Neural cell (in vitro differentiated cells): ENCODE results near the gene EPO. TPM values are rescaled to one million over a fixed set of nuclear protein-coding genes. Genes with fewer than 3 reads are reported as not detected.

Experiments
- polyA plus RNA-seq: library from polyadenylated mRNA; depleted of rRNA; stranded (reverse); fragments of >200 nt; gene quantifications from 2 replicates; pipeline ENCODE4 v1.2.3, GENCODE V29; 2014

EPO gene
- polyA plus RNA-seq, 1 donor from 2014 or later = not detected

Other genes with a start within 250 kb of the EPO start
- 2.1 and 3.7 TPM in 2 replicates for gene TSC22D4, start 241.3 kb upstream of the EPO start, polyA plus RNA-seq
- gene NYAP1, start 236.5 kb upstream of the EPO start, polyA plus RNA-seq = 70.1 and 86.6 TPM in 2 replicates
- gene AGFG2, start 181.3 kb upstream of the EPO start, polyA plus RNA-seq = 3.4 and 7.5 TPM in 2 replicates
- 0.46 and 0.52 TPM in 2 replicates for gene SAP25, start 146.6 kb upstream of the EPO start, polyA plus RNA-seq
- gene LRCH4, start 134.3 kb upstream of the EPO start, polyA plus RNA-seq = 17.2 and 25.1 TPM in 2 replicates
- gene FBXO24, start 134.1 kb upstream of the EPO start, polyA plus RNA-seq = 0.52 and 1.5 TPM in 2 replicates
- 0.48 and 2.0 TPM in 2 replicates for gene PCOLCE, start 118.1 kb upstream of the EPO start, polyA plus RNA-seq
- gene MOSPD3, start 107.9 kb upstream of the EPO start, polyA plus RNA-seq = 26.5 and 27.9 TPM in 2 replicates
- 21.0 and 23.5 TPM in 2 replicates for gene TFR2, start 78.9 kb upstream of the EPO start, polyA plus RNA-seq
- 339 and 389 TPM in 2 replicates for gene ACTL6B, start 64.0 kb upstream of the EPO start, polyA plus RNA-seq
- 279 and 284 TPM in 2 replicates for gene GNB2, start 46.7 kb upstream of the EPO start, polyA plus RNA-seq
- gene GIGYF1, start 26.2 kb upstream of the EPO start, polyA plus RNA-seq = 28.3 and 33.5 TPM in 2 replicates
- gene POP7, start 14.3 kb upstream of the EPO start, polyA plus RNA-seq = 92.1 and 104 TPM in 2 replicates
- gene ZAN, start 13.1 kb downstream of the EPO start, polyA plus RNA-seq = not detected in 2 replicates
- 0.92 and 1.4 TPM in 2 replicates for gene EPHB4, start 107.1 kb downstream of the EPO start, polyA plus RNA-seq
- 21.2 and 29.0 TPM in 2 replicates for gene SLC12A9, start 132.2 kb downstream of the EPO start, polyA plus RNA-seq
- 1.4 and 2.1 TPM in 2 replicates for gene TRIP6, start 146.9 kb downstream of the EPO start, polyA plus RNA-seq
- gene SRRT, start 154.6 kb downstream of the EPO start, polyA plus RNA-seq = 59.9 and 65.2 TPM in 2 replicates
- 2.4 and 5.0 TPM in 2 replicates for gene UFSP1, start 169.2 kb downstream of the EPO start, polyA plus RNA-seq
- gene ACHE, start 175.4 kb downstream of the EPO start, polyA plus RNA-seq = 12.2 and 14.3 TPM in 2 replicates
- gene MUC3A, start 229.1 kb downstream of the EPO start, polyA plus RNA-seq = not detected in 2 replicates
- not detected in 2 replicates for gene MUC12, start 249.1 kb downstream of the EPO start, polyA plus RNA-seq